HK-2 (cell line): ENCODE results near the gene TRMT13.
A peak's percentile ranks its signal among the peaks of the same experiment; 100 is the strongest.

ENCODE experiments used
- DNase-seq: peaks from one replicate; pipeline ENCODE4 v3.0.0-alpha.2; 2018; ENCODE audit not compliant: unreplicated experiment

Gene TRMT13

DNA sequence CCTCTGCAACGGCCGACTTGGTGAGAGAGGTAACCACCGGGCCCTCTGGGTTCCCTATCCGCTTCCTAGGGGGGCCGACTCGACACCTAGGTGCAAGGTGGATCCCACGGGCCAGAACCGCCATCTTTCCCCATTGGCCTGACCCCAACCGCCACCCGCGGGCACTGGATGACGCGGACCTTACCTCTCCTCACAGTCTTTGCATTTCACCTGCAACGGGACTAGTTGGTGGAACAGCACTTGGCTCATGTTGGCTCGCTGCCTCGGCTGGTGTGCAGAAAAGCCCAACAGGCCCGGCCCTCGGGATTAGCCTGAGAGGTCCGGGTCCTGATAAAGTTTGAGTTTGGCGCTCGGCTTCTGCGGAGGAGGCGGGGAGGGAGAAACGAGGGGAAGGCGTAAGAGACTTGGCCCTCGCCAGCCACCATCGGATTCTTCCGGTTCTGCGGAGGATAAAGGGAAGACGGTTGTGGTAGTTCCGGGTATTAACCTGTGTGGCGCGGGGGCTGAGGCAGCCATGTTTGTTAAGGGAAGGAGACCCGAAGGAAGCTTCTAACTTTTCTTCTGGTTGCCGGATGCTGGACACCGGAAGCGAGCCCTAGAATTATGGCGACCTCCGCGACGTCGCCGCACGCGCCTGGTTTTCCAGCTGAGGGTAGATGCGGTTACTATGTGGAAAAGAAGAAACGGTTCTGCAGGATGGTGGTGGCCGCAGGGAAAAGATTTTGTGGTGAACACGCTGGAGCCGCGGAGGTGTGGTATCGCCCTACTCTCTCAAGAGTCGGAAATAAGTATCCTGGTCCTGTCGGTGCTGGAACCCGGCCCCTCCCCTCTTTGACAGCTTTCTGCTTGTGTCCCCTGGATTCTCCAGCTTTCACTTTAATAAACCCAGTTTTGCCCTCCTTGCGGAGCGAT, at the start of gene TRMT13, which contains the start of gene SASS6:
TSS of gene TRMT13 (plus strand) at position 598 of the 912 bp plus-strand sequence. CDS start at position 604, 6 bp downstream.
TSS of gene SASS6 (minus strand) at position 365 of the 912 bp plus-strand sequence. CDS start at position 249, 116 bp downstream.
- peak; percentile 95 for DNase-seq

DNA sequence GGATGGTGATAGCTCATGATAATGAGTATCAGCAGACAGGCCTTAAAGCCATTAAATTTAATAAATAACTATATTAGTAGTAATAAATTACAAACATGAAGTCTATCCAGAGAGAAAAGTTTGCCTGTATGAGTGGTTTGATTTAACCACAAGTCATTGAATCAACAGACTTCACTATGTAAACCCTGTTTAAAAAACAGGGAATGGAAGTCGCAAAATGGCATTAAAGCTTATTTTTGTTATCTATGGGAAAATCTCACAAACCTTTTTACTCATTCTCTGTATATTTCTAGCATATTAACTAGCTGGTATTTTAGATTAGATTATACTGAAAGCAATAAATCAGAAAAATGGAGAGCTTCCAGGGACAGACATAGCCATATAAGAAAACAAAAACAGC, 45.6 kb upstream of the TRMT13 start:
- DNase-seq = no peak

GRCh38 chr1:100089082-100089481, 43.9 kb upstream of the TRMT13 start:
- DNase-seq = no peak

GRCh38 chr1:100090471-100090870, 42.5 kb upstream of the TRMT13 start:
- DNase-seq = no peak

GRCh38 chr1:100100202-100100601, 32.8 kb upstream of the TRMT13 start:
- no peak for DNase-seq

DNA sequence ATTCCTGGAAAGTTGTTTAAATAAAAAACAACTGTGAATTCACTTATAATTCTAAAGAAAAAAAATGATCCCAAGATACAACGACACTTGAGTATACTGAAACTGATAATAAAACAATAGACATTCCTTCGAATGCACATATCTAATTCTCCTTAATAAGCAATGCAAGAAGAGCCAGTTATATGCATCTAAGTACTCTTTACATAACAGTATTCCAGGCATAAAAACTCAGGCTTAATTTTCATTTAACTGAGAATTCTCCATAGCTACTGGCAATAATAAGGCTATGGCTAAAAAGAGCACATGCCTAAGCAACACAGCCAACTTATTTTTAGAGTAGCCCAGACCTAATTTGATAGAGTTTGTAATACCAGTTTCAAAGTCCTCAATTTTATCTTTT, 31.4 kb upstream of the TRMT13 start:
- DNase-seq = no peak

- no peak for DNase-seq
Observed at GRCh38 chr1:100107696-100108095, 25.3 kb upstream of the TRMT13 start.

GRCh38 chr1:100109554-100110066, 23.4 kb upstream of the TRMT13 start:
- DNase-seq = no peak

GRCh38 chr1:100115524-100115923, 17.4 kb upstream of the TRMT13 start:
- no peak for DNase-seq

DNA sequence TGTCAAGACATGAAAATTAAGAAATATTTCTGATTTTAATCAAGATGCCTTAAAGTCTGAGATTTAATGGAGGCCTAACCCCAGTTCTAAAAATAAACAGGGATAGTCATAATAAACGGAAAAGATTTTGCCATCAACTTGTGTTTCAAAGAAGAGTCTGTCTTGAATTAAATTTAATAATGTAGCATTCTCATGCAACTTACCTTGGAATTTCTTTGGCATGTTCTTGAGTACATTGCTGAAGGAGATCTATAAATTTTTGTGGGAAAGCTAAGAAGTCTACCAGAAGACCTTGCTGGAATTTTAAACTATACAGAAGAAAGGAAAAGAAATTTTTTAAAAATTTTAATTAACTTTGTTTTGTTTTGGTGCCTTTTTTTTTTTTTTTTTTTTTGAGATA, 10.8 kb upstream of the TRMT13 start:
- no peak for DNase-seq

DNA sequence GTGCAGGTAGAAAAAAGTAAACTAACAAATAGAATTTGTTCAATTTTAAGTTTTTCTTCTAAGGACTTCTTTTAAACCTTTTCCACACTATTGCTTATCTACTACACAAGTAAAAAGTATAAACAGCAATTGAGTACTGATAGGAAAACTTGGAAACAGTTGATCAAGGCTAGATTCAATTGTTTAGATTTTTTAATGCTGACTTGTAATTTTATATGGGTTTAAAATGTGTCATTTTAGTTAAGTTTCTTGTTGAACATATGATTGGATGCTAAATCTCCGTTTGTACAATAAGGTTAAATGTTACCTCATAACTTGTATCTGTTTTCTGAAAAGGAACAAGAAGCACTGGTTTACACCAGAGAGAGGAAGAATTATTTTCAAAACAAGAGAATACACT, 5.7 kb upstream of the TRMT13 start:
- DNase-seq = no peak

GRCh38 chr1:100130552-100131077, 2.3 kb upstream of the TRMT13 start:
- DNase-seq = no peak

DNA sequence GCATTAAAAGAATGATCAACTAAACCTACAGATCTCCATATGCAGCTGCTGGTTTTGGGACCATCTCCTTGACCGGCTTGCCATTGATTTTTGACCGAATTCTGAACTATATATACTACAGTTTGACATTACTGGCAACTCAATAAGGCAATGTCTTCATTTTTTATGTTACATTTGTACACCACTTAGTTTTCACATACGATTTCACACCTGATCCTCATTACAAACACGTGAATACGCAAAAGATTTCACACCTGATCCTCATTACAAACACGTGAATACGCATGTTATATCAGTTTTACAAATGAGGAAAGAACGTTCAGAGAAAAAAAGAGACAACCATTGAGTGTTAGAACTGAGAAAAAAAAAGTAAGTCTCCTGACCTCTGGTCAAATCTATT, 1.3 kb upstream of the TRMT13 start:
- no peak for DNase-seq

- DNase-seq = no peak
Observed at GRCh38 chr1:100134872-100135271, 1.9 kb downstream of the TRMT13 start.

- DNase-seq = no peak
Observed at GRCh38 chr1:100137602-100138001, 4.6 kb downstream of the TRMT13 start.

GRCh38 chr1:100141192-100141591, 8.2 kb downstream of the TRMT13 start:
- DNase-seq = no peak

GRCh38 chr1:100142343-100142742, 9.4 kb downstream of the TRMT13 start:
- DNase-seq = no peak

DNA sequence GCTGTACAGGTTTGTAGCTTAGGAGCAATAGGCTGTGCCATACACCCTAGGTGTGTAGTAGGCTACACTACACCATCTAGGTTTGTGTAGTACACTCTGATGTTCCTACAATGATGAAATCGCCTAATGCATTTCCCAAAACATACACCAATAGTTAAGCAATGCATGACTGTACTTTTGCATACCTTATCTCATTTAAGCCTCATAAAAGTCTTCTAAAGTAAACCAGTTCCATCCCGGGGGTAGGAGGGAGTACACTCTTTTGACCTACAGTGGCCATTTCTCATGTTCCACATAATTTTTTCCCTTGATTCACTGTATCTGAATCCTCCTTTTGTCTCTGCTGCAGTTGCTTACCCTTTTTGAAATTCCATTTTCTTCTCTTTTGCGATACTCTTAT, 12.2 kb downstream of the TRMT13 start:
- DNase-seq = no peak

- DNase-seq = no peak
Observed at GRCh38 chr1:100146958-100147357, 14.0 kb downstream of the TRMT13 start.

- no peak for DNase-seq
Observed at GRCh38 chr1:100147875-100148274, 14.9 kb downstream of the TRMT13 start.

DNA sequence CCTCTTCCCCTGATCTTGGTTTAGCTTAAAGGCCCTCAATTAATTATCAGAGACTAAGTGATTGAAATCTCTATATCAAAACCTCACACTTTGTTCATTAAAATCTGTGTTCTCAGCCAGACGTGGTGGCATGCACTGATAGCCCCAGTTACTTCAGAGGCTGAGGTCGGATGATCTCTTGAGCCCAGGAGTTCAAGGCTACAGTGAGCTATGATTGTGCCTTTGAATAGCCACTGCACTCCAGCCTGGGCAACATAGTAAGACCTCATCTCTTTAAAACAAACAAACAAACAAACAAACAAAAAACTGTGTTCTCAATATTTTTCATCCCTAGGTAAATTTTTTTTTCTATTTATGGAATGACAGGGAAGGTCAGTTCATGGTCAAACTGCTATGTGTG, 18.7 kb downstream of the TRMT13 start:
- DNase-seq = no peak

DNA sequence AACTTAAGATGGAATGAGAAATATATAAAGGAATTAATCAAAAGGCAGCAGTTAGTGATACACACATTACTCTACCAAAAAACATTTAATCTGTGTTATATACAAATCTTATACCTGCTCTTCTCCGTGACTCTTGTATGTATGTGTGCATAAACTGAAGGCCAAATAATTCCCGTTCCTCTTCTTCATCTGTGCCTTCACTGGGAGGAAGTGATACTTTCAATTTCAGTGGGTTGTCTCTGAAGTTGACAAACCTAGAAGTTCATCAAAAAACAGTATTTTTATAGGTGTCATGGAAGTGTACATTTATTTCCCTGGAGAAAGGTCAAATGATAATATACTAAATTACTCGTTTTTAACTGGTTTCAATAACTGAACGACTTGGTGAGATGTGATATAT, 19.3 kb downstream of the TRMT13 start:
- no peak for DNase-seq

- DNase-seq = no peak
Observed at GRCh38 chr1:100162881-100163280, 29.9 kb downstream of the TRMT13 start.
